Measurements from ENCODE around the gene TMEM132D. TPM values are rescaled to one million over a fixed set of nuclear protein-coding genes. Genes with fewer than 3 reads are reported as not detected.

TMEM132D gene
- total RNA-seq, 1 donor from 2014 or later = 1.0 TPM

GRCh38 chr12:129701631-129702101 lies 202.2 kb downstream of the TMEM132D start:
- peaks cover 3% of the 10 kb centered on the region for H3K9me3 ChIP-seq
- H3K4me1 ChIP-seq = no peaks in the 10 kb centered on the region
- TF ChIP-seq CTCF (IDR thresholded peaks at IDR 0.05) = no peak
- H3K36me3 ChIP-seq = no peaks in the 10 kb centered on the region
- no peak overlapping the region for H3K27ac ChIP-seq
- intact Hi-C loops (cut with DNase I) = no loop called here
- no peak for ATAC-seq
- H3K4me3 ChIP-seq = no peak overlapping the region
- H3K27me3 ChIP-seq = no peaks in the 10 kb centered on the region
- no peak for DNase-seq

- H3K36me3 ChIP-seq = no peaks in the 10 kb centered on the region
- H3K4me3 ChIP-seq = no peak overlapping the region
- no peaks in the 10 kb centered on the region for H3K4me1 ChIP-seq
- ATAC-seq = no peak
- no peak for TF ChIP-seq CTCF (IDR thresholded peaks at IDR 0.05)
- no peaks in the 10 kb centered on the region for H3K27me3 ChIP-seq
- DNase-seq = no peak
- H3K27ac ChIP-seq = no peak overlapping the region
- intact Hi-C loops (cut with DNase I) = no loop called here
- no peaks in the 10 kb centered on the region for H3K9me3 ChIP-seq
Measured at GRCh38 chr12:129700036-129700435, 203.8 kb downstream of the TMEM132D start.

GRCh38 chr12:129696926-129697325 lies 206.9 kb downstream of the TMEM132D start:
- TF ChIP-seq CTCF (IDR thresholded peaks at IDR 0.05) = no peak
- DNase-seq (no peak), ATAC-seq (peak; percentile 57)
- Histone ChIP-seq H3K4me3 (no peak overlapping the region), H3K9me3 (no peaks in the 10 kb centered on the region), H3K36me3 (no peaks in the 10 kb centered on the region), H3K4me1 (no peaks in the 10 kb centered on the region), H3K27ac (no peak overlapping the region), H3K27me3 (no peaks in the 10 kb centered on the region)
- intact Hi-C loops (cut with DNase I) = no loop called here

- no peaks in the 10 kb centered on the region for H3K4me1 ChIP-seq
- no peak for TF ChIP-seq CTCF (IDR thresholded peaks at IDR 0.05)
- H3K27ac ChIP-seq = no peak overlapping the region
- no peak overlapping the region for H3K4me3 ChIP-seq
- H3K9me3 ChIP-seq = no peaks in the 10 kb centered on the region
- no peaks in the 10 kb centered on the region for H3K36me3 ChIP-seq
- intact Hi-C loops (cut with DNase I) = no loop called here
- ATAC-seq (no peak), DNase-seq (no peak)
- H3K27me3 ChIP-seq = no peaks in the 10 kb centered on the region
Measured at GRCh38 chr12:129696405-129696804, 207.4 kb downstream of the TMEM132D start.

GRCh38 chr12:129693731-129694130 lies 210.1 kb downstream of the TMEM132D start:
- no peaks in the 10 kb centered on the region for H3K36me3 ChIP-seq
- no peak for ATAC-seq
- no peak overlapping the region for H3K27ac ChIP-seq
- H3K27me3 ChIP-seq = no peaks in the 10 kb centered on the region
- no peak for DNase-seq
- no peak for TF ChIP-seq CTCF (IDR thresholded peaks at IDR 0.05)
- H3K4me3 ChIP-seq = no peak overlapping the region
- H3K9me3 ChIP-seq = no peaks in the 10 kb centered on the region
- intact Hi-C loops (cut with DNase I) = no loop called here
- H3K4me1 ChIP-seq = no peaks in the 10 kb centered on the region

GRCh38 chr12:129687731-129688130 lies 216.1 kb downstream of the TMEM132D start:
- H3K27me3 ChIP-seq = no peaks in the 10 kb centered on the region
- H3K27ac ChIP-seq = no peak overlapping the region
- H3K9me3 ChIP-seq = no peaks in the 10 kb centered on the region
- no peaks in the 10 kb centered on the region for H3K36me3 ChIP-seq
- no peaks in the 10 kb centered on the region for H3K4me1 ChIP-seq
- intact Hi-C loops (cut with DNase I) = no loop called here
- H3K4me3 ChIP-seq = no peak overlapping the region
- ATAC-seq = no peak
- no peak for TF ChIP-seq CTCF (IDR thresholded peaks at IDR 0.05)
- DNase-seq = no peak
